Thyroid gland (tissue), 4 donors: Measurements from ENCODE around the gene PANX3.
"Not testable (repeated sequence)": the region's sequence is repeated elsewhere in the genome, so short reads cannot be mapped to it uniquely, and the experiment has no call there.

Experiments
- CTCF ChIP-seq, 6 experiments: fragments of 200-600 bp in 3 of 6; fragments of 450-650 bp in 3 of 6; sonication (generic) in 3 of 6; IDR thresholded peaks; one replicate each; pipeline ENCODE4 v1.5.1; 2016 to 2019; ENCODE audit warnings: antibody characterized with exemption in 6 of 6, mild to moderate bottlenecking in 2 of 6, inconsistent platforms in 1 of 6, moderate library complexity in 1 of 6
- POLR2A ChIP-seq, 2 donors: fragments of 450-650 bp; IDR thresholded peaks; one replicate each; pipeline ENCODE4 v1.6.1; 2017; ENCODE audit warnings: antibody characterized with exemption in 2 of 2, mild to moderate bottlenecking in 2 of 2, moderate library complexity in 1 of 2

- not testable (repeated sequence) for TF ChIP-seq CTCF, POLR2A (IDR thresholded peaks at IDR 0.05)
These were observed 8.5 kb upstream of the PANX3 start for GRCh38 chr11:124602723-124603122.
